Activated naive CD8-positive, alpha-beta T cell treated with anti-CD3 and anti-CD28 coated beads, Interleukin-2, amount 50 U/mL, for 24 hours (primary cell): ENCODE measurements around the gene SLC25A22.
A peak's percentile ranks its signal among the peaks of the same experiment; 100 is the strongest.

Experiments used
- ATAC-seq: fragments of 150-1000 bp; cut with Tn5 transposase; one replicate; pipeline ENCODE4 v1.10.0; 2021
- DNase-seq: peaks from one replicate; pipeline ENCODE4 v3.0.0; 2021
- H3K27ac Mint-ChIP-seq: one replicate; pipeline ENCODE4 v1.8.0; 2021; ENCODE audit warnings: mild to moderate bottlenecking, mixed read lengths
- H3K27me3 Mint-ChIP-seq: one replicate; pipeline ENCODE4 v1.8.0; 2021; ENCODE audit warnings: mixed read lengths
- H3K36me3 Mint-ChIP-seq: one replicate; pipeline ENCODE4 v1.8.0; 2021; ENCODE audit warnings: low read depth, mixed read lengths
- H3K4me1 Mint-ChIP-seq: one replicate; pipeline ENCODE4 v1.8.0; 2021; ENCODE audit warnings: mixed read lengths
- H3K4me3 Mint-ChIP-seq: one replicate; pipeline ENCODE4 v1.8.0; 2021; ENCODE audit warnings: mild to moderate bottlenecking, moderate library complexity, mixed read lengths
- H3K9me3 Mint-ChIP-seq: one replicate; pipeline ENCODE4 v1.8.0; 2021; ENCODE audit warnings: mixed read lengths

Gene SLC25A22

GRCh38 chr11:820655-821511, 22.8 kb upstream of the SLC25A22 start:
- ATAC-seq (no peak), DNase-seq (no peak)
- Mint-ChIP-seq H3K4me1 (peaks cover 12% of the 10 kb centered on the region), H3K27me3 (no peaks in the 10 kb centered on the region), H3K36me3 (no peaks in the 10 kb centered on the region), H3K4me3 (peak overlapping the region; percentile 77), H3K27ac (no peak overlapping the region), H3K9me3 (no peaks in the 10 kb centered on the region)

- peak; percentile 71 for ATAC-seq
- Mint-ChIP-seq H3K4me3 (peak overlapping the region; percentile 77), H3K9me3 (no peaks in the 10 kb centered on the region), H3K27ac (no peak overlapping the region), H3K4me1 (peaks cover 12% of the 10 kb centered on the region), H3K36me3 (no peaks in the 10 kb centered on the region), H3K27me3 (no peaks in the 10 kb centered on the region)
- peak; percentile 93 for DNase-seq
Observed at GRCh38 chr11:819943-820649, 22.0 kb upstream of the SLC25A22 start.

GRCh38 chr11:819129-819931, 21.2 kb upstream of the SLC25A22 start:
- peak; percentile 74 for ATAC-seq
- H3K9me3 Mint-ChIP-seq = no peaks in the 10 kb centered on the region
- H3K27me3 Mint-ChIP-seq = no peaks in the 10 kb centered on the region
- H3K36me3 Mint-ChIP-seq = no peaks in the 10 kb centered on the region
- H3K4me1 Mint-ChIP-seq = peaks cover 12% of the 10 kb centered on the region
- peak; percentile 93 for DNase-seq
- no peak overlapping the region for H3K27ac Mint-ChIP-seq
- peak overlapping the region; percentile 77 for H3K4me3 Mint-ChIP-seq

- H3K27ac Mint-ChIP-seq = no peak within 1 kb of the TSS
- no peaks in the 10 kb centered on the region for H3K9me3 Mint-ChIP-seq
- H3K36me3 Mint-ChIP-seq = peaks cover 4% of the 10 kb centered on the region
- no peaks in the 10 kb centered on the region for H3K27me3 Mint-ChIP-seq
- peaks cover 12% of the 10 kb centered on the region for H3K4me1 Mint-ChIP-seq
- no peak for ATAC-seq
- no peak for DNase-seq
- H3K4me3 Mint-ChIP-seq = peak within 1 kb of the TSS; percentile 77
Observed at GRCh38 chr11:818396-819128, 20.5 kb upstream of the SLC25A22 start, which contains the start of gene PNPLA2. PNPLA2 (plus strand) TSS chr11:818914; CDS start chr11:819719, 805 bp downstream.

GRCh38 chr11:816433-816779, 18.3 kb upstream of the SLC25A22 start:
- Mint-ChIP-seq H3K27me3 (no peaks in the 10 kb centered on the region), H3K9me3 (no peaks in the 10 kb centered on the region), H3K27ac (no peak overlapping the region), H3K36me3 (peaks cover 24% of the 10 kb centered on the region), H3K4me1 (peaks cover 24% of the 10 kb centered on the region), H3K4me3 (no peak overlapping the region)
- no peak for ATAC-seq
- no peak for DNase-seq

- ATAC-seq = no peak
- Mint-ChIP-seq H3K27ac (no peak overlapping the region), H3K4me1 (peaks cover 26% of the 10 kb centered on the region), H3K36me3 (peaks cover 30% of the 10 kb centered on the region), H3K27me3 (no peaks in the 10 kb centered on the region), H3K4me3 (no peak overlapping the region), H3K9me3 (no peaks in the 10 kb centered on the region)
- DNase-seq = no peak
Observed at GRCh38 chr11:815675-816432, 17.8 kb upstream of the SLC25A22 start.

GRCh38 chr11:813456-814096, 15.5 kb upstream of the SLC25A22 start:
- H3K36me3 Mint-ChIP-seq = peaks cover 39% of the 10 kb centered on the region
- no peak for ATAC-seq
- DNase-seq = no peak
- H3K4me1 Mint-ChIP-seq = peaks cover 34% of the 10 kb centered on the region
- H3K27ac Mint-ChIP-seq = peak overlapping the region; percentile 98
- peak overlapping the region; percentile 93 for H3K4me3 Mint-ChIP-seq
- no peaks in the 10 kb centered on the region for H3K27me3 Mint-ChIP-seq
- no peaks in the 10 kb centered on the region for H3K9me3 Mint-ChIP-seq

- no peak for DNase-seq
- Mint-ChIP-seq H3K27me3 (no peaks in the 10 kb centered on the region), H3K27ac (peak overlapping the region; percentile 98), H3K36me3 (peaks cover 39% of the 10 kb centered on the region), H3K4me1 (peaks cover 34% of the 10 kb centered on the region), H3K4me3 (peak overlapping the region; percentile 93), H3K9me3 (no peaks in the 10 kb centered on the region)
- no peak for ATAC-seq
Observed at GRCh38 chr11:813072-813455, 15.0 kb upstream of the SLC25A22 start.

- DNase-seq (no peak), ATAC-seq (no peak)
- no peaks in the 10 kb centered on the region for H3K9me3 Mint-ChIP-seq
- H3K4me1 Mint-ChIP-seq = peaks cover 38% of the 10 kb centered on the region
- H3K36me3 Mint-ChIP-seq = peaks cover 39% of the 10 kb centered on the region
- H3K4me3 Mint-ChIP-seq = peak overlapping the region; percentile 93
- no peaks in the 10 kb centered on the region for H3K27me3 Mint-ChIP-seq
- H3K27ac Mint-ChIP-seq = peak overlapping the region; percentile 98
Observed at GRCh38 chr11:812390-812789, 14.3 kb upstream of the SLC25A22 start.

- Mint-ChIP-seq H3K4me3 (peak overlapping the region; percentile 93), H3K9me3 (no peaks in the 10 kb centered on the region), H3K4me1 (peaks cover 38% of the 10 kb centered on the region), H3K36me3 (peaks cover 39% of the 10 kb centered on the region), H3K27me3 (no peaks in the 10 kb centered on the region), H3K27ac (peak overlapping the region; percentile 98)
- no peak for DNase-seq
- ATAC-seq = no peak
Observed at GRCh38 chr11:811446-812245, 13.6 kb upstream of the SLC25A22 start.

- H3K9me3 Mint-ChIP-seq = no peaks in the 10 kb centered on the region
- H3K27ac Mint-ChIP-seq = peak overlapping the region; percentile 98
- H3K4me3 Mint-ChIP-seq = peak overlapping the region; percentile 93
- peaks cover 39% of the 10 kb centered on the region for H3K36me3 Mint-ChIP-seq
- no peaks in the 10 kb centered on the region for H3K27me3 Mint-ChIP-seq
- DNase-seq (no peak), ATAC-seq (no peak)
- peaks cover 42% of the 10 kb centered on the region for H3K4me1 Mint-ChIP-seq
Observed at GRCh38 chr11:810040-810567, 12.0 kb upstream of the SLC25A22 start.

- peak; percentile 80 for ATAC-seq
- H3K9me3 Mint-ChIP-seq = no peaks in the 10 kb centered on the region
- H3K4me3 Mint-ChIP-seq = peak within 1 kb of the TSS; percentile 93
- peak within 1 kb of the TSS; percentile 98 for H3K27ac Mint-ChIP-seq
- peak; percentile 99 for DNase-seq
- H3K4me1 Mint-ChIP-seq = peaks cover 42% of the 10 kb centered on the region
- no peaks in the 10 kb centered on the region for H3K27me3 Mint-ChIP-seq
- peaks cover 39% of the 10 kb centered on the region for H3K36me3 Mint-ChIP-seq
Observed at GRCh38 chr11:809287-810039, 11.4 kb upstream of the SLC25A22 start, which contains the start of gene RPLP2. RPLP2 (plus strand) TSS chr11:809967; CDS start chr11:810235, 268 bp downstream.
